GM12878 (cell line): Measurements from ENCODE around the gene CYP1A2. TPM values are rescaled to one million over a fixed set of nuclear protein-coding genes. Genes with fewer than 3 reads are reported as not detected.
A peak's percentile ranks its signal among the peaks of the same experiment; 100 is the strongest.

Experiments
- ATAC-seq: fragments of 200-7000 bp; cut with Tn5 transposase; 3 replicates; pipeline ENCODE4 v1.9.1; 2020; ENCODE audit warnings: mild to moderate bottlenecking, moderate library complexity
- BruUV-seq: library from RNA; stranded (reverse); fragments of 400-500 nt; replicated peaks from 2 replicates; lab custom pipeline; 2021; lab: Mats Ljungman, UMichigan
- CTCF ChIA-PET: fragments of 300-600 bp; sonication (Branson Sonifier 250); formaldehyde crosslinking; extraction: SDS; loops from one replicate; lab custom pipeline; 2021; ENCODE audit warnings: inconsistent platforms; lab: Yijun Ruan, JAX
- POLR2A ChIA-PET: fragments of 350-600 bp; formaldehyde crosslinking; extraction: SDS; loops from one replicate; lab custom pipeline; 2021; ENCODE audit warnings: inconsistent platforms; lab: Charles Lee
- RAD21 ChIA-PET: fragments of 300-600 bp; sonication (Branson Sonifier 250); formaldehyde crosslinking; loops from one replicate; lab custom pipeline; 2023; ENCODE audit warnings: antibody characterized with exemption; ENCODE audit not compliant: unreplicated experiment; lab: Charles Lee
- SMC1A ChIA-PET: fragments of 300-600 bp; sonication (Branson Sonifier 250); formaldehyde crosslinking; loops from one replicate; lab custom pipeline; 2023; ENCODE audit not compliant: unreplicated experiment, uncharacterized antibody; lab: Charles Lee
- DNase-seq: peaks from one replicate; pipeline ENCODE4 v3.0.0-alpha.2; 2011; ENCODE audit warnings: low read depth, low spot score
- FAIRE-seq: peaks from 3 replicates; lab custom pipeline; 2011; peaks lifted over from hg19 to GRCh38; lab: Jason Lieb, UNC
- H2AFZ ChIP-seq: 2 replicates; pipeline ENCODE4 v1.6.0; 2011; ENCODE audit warnings: low read depth, low read length, control low read depth; ENCODE audit not compliant: control insufficient read depth
- H3K27ac ChIP-seq: 2 replicates; pipeline ENCODE4 v1.5.1; 2011; ENCODE audit warnings: control low read depth; ENCODE audit not compliant: control insufficient read depth, insufficient read depth
- H3K27me3 ChIP-seq, 2 experiments: replicated peaks in 1 of 2; 2 replicates each; pipeline versions ENCODE4 v1.6.0 to v1.6.1; 2011; ENCODE audit warnings: low read length in 1 of 2; ENCODE audit not compliant: control insufficient read depth in 2 of 2, insufficient read depth in 2 of 2
- H3K36me3 ChIP-seq, 2 experiments: 2 replicates each; pipeline ENCODE4 v1.5.1; 2011; ENCODE audit warnings: low read length in 1 of 2; ENCODE audit not compliant: control insufficient read depth in 2 of 2, insufficient read depth in 2 of 2
- H3K4me1 ChIP-seq: 2 replicates; pipeline ENCODE4 v1.6.1; 2011; ENCODE audit warnings: mild to moderate bottlenecking, low read length, moderate library complexity, mixed read lengths; ENCODE audit not compliant: control insufficient read depth, insufficient read depth
- H3K4me2 ChIP-seq: 2 replicates; pipeline ENCODE4 v1.6.0; 2011; ENCODE audit warnings: control low read depth; ENCODE audit not compliant: control insufficient read depth, insufficient read depth
- H3K4me3 ChIP-seq: fragments of 200-600 bp; sonication (generic); 2 replicates; pipeline ENCODE4 v1.5.1; 2016
- H3K79me2 ChIP-seq: 2 replicates; pipeline ENCODE4 v1.6.0; 2011; ENCODE audit warnings: low read length; ENCODE audit not compliant: control insufficient read depth, insufficient read depth
- H3K9ac ChIP-seq: 2 replicates; pipeline ENCODE4 v1.8.0; 2011; ENCODE audit warnings: low read length, control low read depth, mixed read lengths; ENCODE audit not compliant: control insufficient read depth, insufficient read depth
- H3K9me3 ChIP-seq: replicated peaks from 3 replicates; pipeline ENCODE4 v1.5.1; 2011; ENCODE audit warnings: mild to moderate bottlenecking, low read length; ENCODE audit not compliant: control insufficient read depth, insufficient read depth
- H4K20me1 ChIP-seq: 2 replicates; pipeline ENCODE4 v1.6.0; 2011; ENCODE audit not compliant: control insufficient read depth, insufficient read depth
- CBX3 ChIP-seq: fragments of 200-600 bp; sonication (generic); IDR thresholded peaks from 2 replicates; pipeline ENCODE4 v1.6.1; 2016; ENCODE audit warnings: low read depth, borderline replicate concordance
- DPF2 ChIP-seq: fragments of 450-650 bp; IDR thresholded peaks from 2 replicates; pipeline ENCODE4 v1.6.1; 2017; ENCODE audit warnings: mild to moderate bottlenecking
- E2F4 ChIP-seq: IDR thresholded peaks from 2 replicates; pipeline ENCODE4 v1.6.1; 2012; ENCODE audit warnings: low read depth, low read length, improper control_type of control experiment
- EGR1 ChIP-seq, 2 experiments: IDR thresholded peaks; 1 replicate in 1 of 2; 2 replicates in 1 of 2; pipeline ENCODE4 v1.6.1; 2011 to 2012; ENCODE audit warnings: low read depth in 2 of 2, low read length in 2 of 2, borderline replicate concordance in 1 of 2, mild to moderate bottlenecking in 1 of 2, moderate library complexity in 1 of 2
- GATAD2B ChIP-seq: fragments of 450-650 bp; conservative IDR thresholded peaks from 2 replicates; pipeline ENCODE4 v1.6.1; 2017; ENCODE audit warnings: low read depth, mild to moderate bottlenecking, moderate library complexity
- IRF3 ChIP-seq: fragments of 450-650 bp; IDR thresholded peaks from 2 replicates; pipeline ENCODE4 v1.6.1; 2014; ENCODE audit warnings: mild to moderate bottlenecking
- KDM1A ChIP-seq: fragments of 200-600 bp; sonication (generic); IDR thresholded peaks from 2 replicates; pipeline ENCODE4 v1.6.1; 2016; ENCODE audit warnings: borderline replicate concordance
- MEF2A ChIP-seq: IDR thresholded peaks from 2 replicates; pipeline ENCODE4 v1.6.1; 2011; ENCODE audit warnings: low read depth, mild to moderate bottlenecking, low read length, moderate library complexity; ENCODE audit not compliant: insufficient read depth
- NR2C2 ChIP-seq: IDR thresholded peaks from 2 replicates; pipeline ENCODE4 v1.6.1; 2011; ENCODE audit warnings: borderline replicate concordance, low read depth; ENCODE audit not compliant: control insufficient read depth, insufficient read length
- POLR2A ChIP-seq: IDR thresholded peaks from 2 replicates; pipeline ENCODE4 v1.6.1; 2011; ENCODE audit warnings: low read depth, mild to moderate bottlenecking, low read length
- RCOR1 ChIP-seq: conservative IDR thresholded peaks from 2 replicates; pipeline ENCODE4 v1.6.1; 2012; ENCODE audit warnings: low read depth, low read length, improper control_type of control experiment
- SKIL ChIP-seq: fragments of 450-650 bp; IDR thresholded peaks from 2 replicates; pipeline ENCODE4 v1.6.1; 2017; ENCODE audit warnings: mild to moderate bottlenecking, low read depth, inconsistent platforms; ENCODE audit not compliant: poor library complexity, severe bottlenecking
- SPI1 ChIP-seq: IDR thresholded peaks from 2 replicates; pipeline ENCODE4 v1.6.1; 2011; ENCODE audit warnings: low read depth, mild to moderate bottlenecking, low read length, moderate library complexity, borderline replicate concordance; ENCODE audit not compliant: insufficient read depth
- TCF7 ChIP-seq: IDR thresholded peaks from 2 replicates; pipeline ENCODE4 v1.6.1; 2014; ENCODE audit warnings: antibody characterized with exemption, borderline replicate concordance
- ZNF207 ChIP-seq: fragments of 450-650 bp; IDR thresholded peaks from 2 replicates; pipeline ENCODE4 v1.6.1; 2014; ENCODE audit warnings: antibody characterized with exemption, mild to moderate bottlenecking, borderline replicate concordance
- ZZZ3 ChIP-seq: IDR thresholded peaks from 2 replicates; pipeline ENCODE4 v1.6.1; 2011; ENCODE audit warnings: low read depth; ENCODE audit not compliant: control insufficient read depth, insufficient read length
- WGBS: methylation state at CpG from one replicate; pipeline ENCODE4 v1.1.6; 2016; ENCODE audit warnings: low lambda C conversion rate; ENCODE audit not compliant: insufficient replicate concordance, insufficient coverage; ENCODE audit errors: missing lambda C conversion rate; 5-methylcytosine and 5-hydroxymethylcytosine counted together
- in situ Hi-C: fragments of 300-500 bp; cut with MboI; formaldehyde crosslinking; loops from 9 replicates; pipeline ENCODE4 v1.14.3; 2018; ENCODE audit warnings: mixed read lengths
- intact Hi-C: fragments of 100-400 bp; cut with micrococcal nuclease; formaldehyde crosslinking; loops from one replicate; pipeline ENCODE4 v1.14.2; 2022; ENCODE audit not compliant: unreplicated experiment
- polyA plus RNA-seq, 11 experiments: library from polyadenylated mRNA; depleted of rRNA in 4 of 11; unstranded in 6 of 11; stranded (reverse) in 5 of 11; fragments of >200 nt; fragmentation: Nextera tagmentation in 4 of 11; fragmentation: Illumina TruSeq in 1 of 11; extraction: Ambion mirVana in 4 of 11; extraction: Trizol in 1 of 11; gene quantifications; 1 replicate in 1 of 11; 2 replicates in 10 of 11; pipeline versions ENCODE4 v1.2.1 to v1.2.3, GENCODE V29; 2011 to 2016; ENCODE audit warnings: inconsistent platforms in 2 of 11, missing spikeins in 2 of 11, low read depth in 1 of 11
- total RNA-seq, 4 experiments: library from RNA; depleted of rRNA in 3 of 4; stranded (reverse); fragments of >200 nt in 3 of 4; fragmentation: Illumina TruSeq in 1 of 4; extraction: Trizol in 1 of 4; gene quantifications; 2 replicates each; pipeline versions ENCODE4 v1.2.1 to v1.2.3, GENCODE V29; 2013 to 2021

CYP1A2 gene
- total and polyA plus RNA-seq, 10 of the 15 experiments (the other 5 are each of a cell fraction or from before 2014, with no cell fraction given), result 0.03 to 0.09 (median 0.05) TPM; not detected in 7

- ChIA-PET POLR2A (interaction anchor here (0.9 to 14.2 kb wide), 5 partner anchors 17 to 214 kb away, joined by 3 to 602 read pairs (median 5); partner anchors contain the start of genes CSK and FAM219B), RAD21 (interaction anchor here (0.9 to 22.9 kb wide), 10 partner anchors 9 to 408 kb away, joined by 3 to 1186 read pairs (median 4); partner anchors contain the start of gene CSK), CTCF (interaction anchor here (0.6 to 25.9 kb wide), 18 partner anchors 12 to 374 kb away, joined by 3 to 1288 read pairs (median 4); partner anchors contain the start of genes CLK3, CSK and ULK3), SMC1A (interaction anchor here (0.9 to 15.7 kb wide), 10 partner anchors 12 to 218 kb away, joined by 3 to 811 read pairs (median 4); partner anchors contain the start of gene CSK)
- H3K27me3 ChIP-seq, result no peaks in the 10 kb centered on the region
- H2AFZ ChIP-seq, result no peak overlapping the region
- H3K4me3 ChIP-seq, result peak overlapping the region; percentile 77
- H3K4me2 ChIP-seq, result peak overlapping the region; percentile 67
- no peaks in the 10 kb centered on the region for H3K9me3 ChIP-seq
- FAIRE-seq (no peak), DNase-seq (no peak), ATAC-seq (peak; percentile 23)
- WGBS, result 11% methylated on average over 12 of the region's 12 CpGs
- peaks cover 94% of the 10 kb centered on the region for H3K79me2 ChIP-seq
- no TSS peak for BruUV-seq
- in situ Hi-C loops, result no loop called here
- peaks cover 21 to 23% of the 10 kb centered on the region in 2 experiments; a peak in 3 of 4 replicates for H3K36me3 ChIP-seq
- intact Hi-C loops, result no loop called here
- H3K27ac ChIP-seq, result peak overlapping the region; percentile 96
- H3K4me1 ChIP-seq, result peaks cover 64% of the 10 kb centered on the region
- peak overlapping the region; percentile 82 for H3K9ac ChIP-seq
- H4K20me1 ChIP-seq, result peaks cover 6% of the 10 kb centered on the region; the same call in 1 of the 2 replicates
- TF ChIP-seq DPF2, result no peak; the same call in 1 of the 2 replicates
- TF ChIP-seq E2F4, result no peak
- TF ChIP-seq ZZZ3, result no peak
- no peak for TF ChIP-seq IRF3
- TF ChIP-seq SPI1, result no peak
- TF ChIP-seq ZNF207, result no peak
- no peak for TF ChIP-seq RCOR1
- TF ChIP-seq POLR2A, result peak; percentile 33
- TF ChIP-seq NR2C2, result no peak
- TF ChIP-seq GATAD2B, result no peak
- no peak for TF ChIP-seq SKIL
- TF ChIP-seq MEF2A, result no peak
- no peak for TF ChIP-seq TCF7
- TF ChIP-seq EGR1 (IDR thresholded peaks at IDR 0.05; ENCODE audit: borderline replicate concordance in 1 of 2, low read depth in 2 of 2, low read length in 2 of 2), result no peak
- TF ChIP-seq KDM1A, result no peak
- no peak for TF ChIP-seq CBX3
Measured at GRCh38 chr15:74793135-74794028, 44.7 kb downstream of the CYP1A2 start.
